HG03060 (cell line): ENCODE measurements around the gene MAGEB1.

Experiments
- ATAC-seq: cut with Tn5 transposase; IDR thresholded peaks from one replicate; pipeline ENCODE4 v1.9.1; 2021; ENCODE audit warnings: low read depth, moderate number of reproducible peaks; ENCODE audit not compliant: unreplicated experiment

MAGEB1 gene

GRCh38 chrX:30246769-30247489, at the start of gene MAGEB1:
TSS of gene MAGEB1 (plus strand) at chrX:30247146. CDS start at chrX:30250494, 3,348 bp downstream.
- no peak for ATAC-seq

DNA sequence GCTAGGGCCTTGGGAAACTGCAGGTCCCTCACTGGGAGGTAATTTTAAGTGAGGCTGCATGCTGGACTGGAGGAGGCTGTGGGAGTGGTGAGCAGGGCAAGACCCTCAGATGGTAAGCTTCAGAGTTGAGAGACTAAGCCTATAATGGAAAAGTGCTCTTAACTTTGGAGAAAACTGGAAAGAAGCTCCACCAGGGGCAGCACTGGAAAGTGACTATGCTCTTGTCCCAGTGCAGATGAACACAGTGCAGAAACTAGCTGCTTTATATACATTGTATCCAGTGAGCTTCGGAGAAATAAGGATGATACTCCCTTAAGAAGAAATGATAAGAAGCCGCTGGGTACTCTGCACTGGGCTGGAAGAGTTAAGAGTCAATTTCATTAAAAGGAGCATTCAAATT, 34.8 kb upstream of the MAGEB1 start:
- ATAC-seq = no peak

GRCh38 chrX:30215357-30215843, 31.5 kb upstream of the MAGEB1 start, which contains the start of gene MAGEB2:
TSS of gene MAGEB2 (plus strand) at chrX:30215563. CDS start at chrX:30218581, 3,018 bp downstream.
- no peak for ATAC-seq

- ATAC-seq = no peak
Observed at GRCh38 chrX:30217465-30217864, 29.5 kb upstream of the MAGEB1 start.

DNA sequence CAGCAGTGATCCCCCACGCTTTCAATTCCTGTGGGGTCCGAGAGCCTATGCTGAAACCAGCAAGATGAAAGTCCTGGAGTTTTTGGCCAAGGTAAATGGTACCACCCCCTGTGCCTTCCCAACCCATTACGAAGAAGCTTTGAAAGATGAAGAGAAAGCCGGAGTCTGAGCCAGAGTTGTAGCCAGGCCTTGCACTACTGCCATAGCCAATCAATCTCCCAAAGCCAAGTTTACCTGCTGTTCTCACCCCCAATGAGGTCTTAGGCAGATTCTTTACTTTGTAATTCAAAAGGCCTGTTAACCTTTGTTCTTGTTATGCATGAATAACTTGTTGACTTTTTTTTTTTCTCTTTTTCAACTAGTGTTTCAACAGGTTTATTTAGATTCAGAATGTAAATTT, 27.6 kb upstream of the MAGEB1 start:
- ATAC-seq = no peak

DNA sequence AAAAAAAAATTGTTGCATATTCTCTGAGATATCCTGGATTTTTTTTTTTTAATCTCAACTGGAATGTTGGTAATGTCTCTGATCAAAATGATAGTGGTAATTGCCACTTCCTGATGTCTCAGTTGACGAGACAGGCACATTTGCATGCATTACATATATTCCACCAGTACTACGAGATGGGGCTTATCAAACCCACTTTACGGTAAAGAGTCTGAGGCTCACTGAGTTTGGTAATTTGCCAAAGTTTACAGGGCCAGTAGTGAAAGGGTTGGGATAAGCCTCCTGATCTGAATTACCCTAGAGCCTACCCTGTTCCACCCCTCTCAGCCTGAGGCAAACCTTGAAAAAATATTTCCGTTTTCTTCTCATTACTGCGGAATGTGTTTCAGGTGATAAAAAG, 26.3 kb upstream of the MAGEB1 start:
- ATAC-seq = no peak

GRCh38 chrX:30224536-30224935, 22.4 kb upstream of the MAGEB1 start:
- ATAC-seq = no peak

DNA sequence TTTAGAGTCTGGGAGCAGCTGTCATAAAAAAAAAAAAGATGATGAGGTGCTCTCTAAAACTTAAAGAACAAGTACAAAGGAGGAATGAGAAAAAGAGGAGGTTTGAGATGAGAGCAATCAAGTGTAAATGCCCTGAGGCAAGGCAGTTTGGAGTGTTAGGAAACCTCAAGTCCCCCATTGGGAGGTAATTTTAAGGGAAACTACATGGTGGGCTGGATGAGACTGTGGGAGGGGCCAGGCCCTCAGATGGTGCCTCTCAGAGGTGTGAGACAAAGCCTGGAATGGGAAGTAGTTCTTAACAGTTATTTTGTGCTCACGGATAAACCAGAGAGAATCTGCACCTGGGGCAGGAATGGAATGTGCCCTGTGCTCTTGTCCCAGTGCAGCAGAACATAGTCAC, 18.4 kb upstream of the MAGEB1 start:
- no peak for ATAC-seq

- ATAC-seq = no peak
Observed at GRCh38 chrX:30230395-30230794, 16.6 kb upstream of the MAGEB1 start, which contains the start of gene MAGEB3. TSS of gene MAGEB3 (plus strand) at chrX:30230657. CDS start at chrX:30235925, 5,268 bp downstream.

DNA sequence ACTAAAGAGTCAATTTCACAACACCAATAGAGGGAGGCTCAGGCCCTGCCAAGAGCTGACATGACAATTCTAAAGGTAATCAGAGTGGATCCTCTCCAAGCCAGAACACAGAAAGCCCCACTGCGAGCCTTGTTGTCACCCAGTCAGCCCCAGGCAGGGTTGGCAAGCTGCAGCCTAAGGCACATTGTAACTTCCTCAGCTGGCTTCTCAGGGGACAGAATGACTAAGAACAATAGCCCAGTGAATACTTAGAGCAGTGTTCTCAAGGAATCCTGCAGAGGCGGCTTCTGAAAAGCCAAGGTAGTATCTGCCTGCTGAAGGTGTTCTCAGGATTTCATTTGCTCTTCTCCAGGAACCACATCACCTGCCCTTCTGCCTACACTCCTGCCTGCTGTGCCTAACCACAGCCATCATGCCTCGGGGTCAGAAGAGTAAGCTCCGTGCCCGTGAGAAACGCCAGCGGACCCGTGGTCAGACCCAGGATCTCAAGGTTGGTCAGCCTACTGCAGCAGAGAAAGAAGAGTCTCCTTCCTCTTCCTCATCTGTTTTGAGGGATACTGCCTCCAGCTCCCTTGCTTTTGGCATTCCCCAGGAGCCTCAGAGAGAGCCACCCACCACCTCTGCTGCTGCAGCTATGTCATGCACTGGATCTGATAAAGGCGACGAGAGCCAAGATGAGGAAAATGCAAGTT, 5.1 kb upstream of the MAGEB1 start, which contains the start of gene MAGEB4:
TSS of gene MAGEB4 (plus strand) at position 277 of the 692 bp plus-strand sequence. CDS start at position 413, 136 bp downstream.
- ATAC-seq = no peak

GRCh38 chrX:30248854-30249253, 1.9 kb downstream of the MAGEB1 start:
- no peak for ATAC-seq

- ATAC-seq = no peak
Observed at GRCh38 chrX:30253257-30253656, 6.3 kb downstream of the MAGEB1 start.

- no peak for ATAC-seq
Observed at GRCh38 chrX:30259927-30260326, 13.0 kb downstream of the MAGEB1 start.

GRCh38 chrX:30261012-30261411, 14.1 kb downstream of the MAGEB1 start:
- ATAC-seq = no peak

DNA sequence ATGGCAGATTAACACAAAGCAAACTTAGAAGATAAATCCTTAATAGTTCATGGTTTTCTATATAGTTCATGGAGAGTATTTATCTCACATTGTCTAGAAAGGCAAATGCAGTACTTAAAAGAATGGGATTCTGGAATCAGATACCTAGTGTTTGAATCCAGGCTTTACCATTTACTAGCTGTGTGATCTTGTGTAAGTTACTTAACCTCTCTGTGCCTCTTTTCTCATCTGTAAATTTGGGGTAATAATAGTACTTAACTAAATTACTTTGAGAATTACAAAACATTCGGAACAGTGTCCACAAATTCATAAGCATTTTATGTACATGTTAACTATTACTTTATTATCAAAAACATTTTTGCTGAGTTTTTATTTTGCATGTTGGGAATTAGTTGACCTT, 15.8 kb downstream of the MAGEB1 start:
- ATAC-seq = no peak

DNA sequence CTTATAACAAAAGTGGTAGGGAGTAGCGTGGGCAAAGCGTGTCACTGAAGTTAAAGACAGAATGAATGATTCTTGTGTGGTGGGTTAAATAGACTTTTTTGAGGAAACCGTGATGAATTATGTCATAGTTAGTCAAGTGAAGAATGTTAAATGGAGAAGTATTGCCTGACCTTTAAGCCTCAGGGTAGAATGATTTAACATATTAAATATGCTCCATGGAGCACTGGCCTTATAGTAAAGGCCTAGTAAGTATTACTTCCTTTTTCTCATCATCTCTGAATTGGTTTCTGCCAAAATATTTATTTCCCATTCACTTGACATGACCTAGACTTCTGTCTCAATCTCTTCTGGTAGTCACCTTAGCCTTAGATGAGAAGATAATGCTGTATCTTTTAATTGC, 23.7 kb downstream of the MAGEB1 start:
- ATAC-seq = no peak

DNA sequence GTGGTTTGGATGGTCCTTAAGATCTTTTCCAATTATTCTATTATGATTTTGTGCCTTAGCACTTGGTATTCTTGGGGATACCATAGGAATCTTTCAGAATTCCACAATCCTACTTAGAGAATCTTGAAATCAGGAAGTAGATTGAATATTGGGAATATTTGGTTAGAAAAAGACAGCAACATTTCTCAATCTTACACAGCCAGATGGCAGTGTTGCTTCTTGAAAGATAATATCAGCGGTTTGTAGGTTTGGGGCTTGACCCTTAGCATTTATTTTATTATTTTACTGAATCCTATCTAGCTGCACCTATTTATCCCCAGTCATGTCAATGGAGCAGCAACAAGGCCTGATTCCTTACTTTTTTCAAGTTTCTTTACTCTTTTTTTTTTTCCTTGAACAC, 28.6 kb downstream of the MAGEB1 start:
- ATAC-seq = no peak

- no peak for ATAC-seq
Observed at GRCh38 chrX:30278365-30278764, 31.4 kb downstream of the MAGEB1 start.

DNA sequence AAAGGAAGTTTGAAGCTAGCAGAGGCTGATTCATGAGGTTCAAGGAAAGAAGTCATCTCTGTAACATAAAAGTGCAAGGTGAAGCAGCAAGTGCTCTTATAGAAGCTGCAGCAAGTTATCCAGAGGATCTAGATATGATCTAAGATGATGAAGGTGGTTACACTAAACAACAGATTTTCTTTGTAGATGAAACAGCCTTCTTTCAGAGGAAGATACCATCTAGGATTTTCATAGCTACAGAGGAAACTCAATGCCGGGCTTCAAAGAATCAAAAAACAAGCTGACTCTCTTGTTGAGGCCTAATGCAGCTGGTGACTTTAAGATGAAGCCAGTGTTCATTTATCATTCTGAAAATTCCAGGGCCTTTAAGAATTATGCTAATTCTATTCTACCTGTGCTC, 33.5 kb downstream of the MAGEB1 start:
- no peak for ATAC-seq

DNA sequence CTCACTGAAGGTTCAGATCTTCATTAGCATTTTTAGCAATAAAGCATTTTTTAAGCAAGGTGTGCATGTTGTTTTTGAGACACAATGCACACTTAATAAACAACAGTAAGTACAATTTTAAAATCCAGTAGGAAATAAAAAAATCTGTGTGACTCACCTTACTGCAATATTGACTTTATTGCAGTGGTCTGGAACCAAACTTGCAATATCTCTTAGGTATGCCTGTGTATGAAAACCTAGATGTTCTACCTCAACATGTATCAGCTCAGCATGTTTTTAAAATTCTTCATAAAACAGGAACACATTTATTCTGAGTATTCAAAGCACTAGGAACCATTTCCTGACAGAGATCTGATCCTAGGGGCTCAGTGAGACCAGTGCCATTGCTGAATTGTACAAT, 35.6 kb downstream of the MAGEB1 start:
- no peak for ATAC-seq

GRCh38 chrX:30283456-30284200, 36.7 kb downstream of the MAGEB1 start:
- no peak for ATAC-seq
